Liver (tissue), 3 donors: ENCODE measurements around the gene RALGPS1.

Experiments
- CTCF ChIP-seq: fragments of 150-350 bp; IDR thresholded peaks from 2 replicates; pipeline ENCODE4 v1.5.1; 2017; ENCODE audit warnings: improper control_type of control experiment, low read depth, low read length; ENCODE audit not compliant: missing input control
- FOXA1 ChIP-seq: IDR thresholded peaks from 2 replicates; pipeline ENCODE4 v1.6.1; 2016; ENCODE audit warnings: antibody characterized with exemption
- GABPA ChIP-seq, 2 donors: IDR thresholded peaks in 1 of 2; conservative IDR thresholded peaks in 1 of 2; 2 replicates each; pipeline ENCODE4 v1.6.1; 2016; ENCODE audit warnings: antibody characterized with exemption in 2 of 2, mild to moderate bottlenecking in 1 of 2, moderate library complexity in 1 of 2
- HNF4G ChIP-seq: IDR thresholded peaks from 2 replicates; pipeline ENCODE4 v1.6.1; 2016; ENCODE audit warnings: antibody characterized with exemption
- JUND ChIP-seq, 2 donors: IDR thresholded peaks; 2 replicates each; pipeline ENCODE4 v1.6.1; 2016; ENCODE audit warnings: antibody characterized with exemption in 2 of 2
- MAX ChIP-seq: IDR thresholded peaks from 2 replicates; pipeline ENCODE4 v1.6.1; 2016; ENCODE audit warnings: antibody characterized with exemption
- RXRA ChIP-seq, 2 donors: IDR thresholded peaks; 2 replicates each; pipeline ENCODE4 v1.6.1; 2017 to 2018; ENCODE audit warnings: antibody characterized with exemption in 2 of 2, mild to moderate bottlenecking in 1 of 2
- YY1 ChIP-seq: IDR thresholded peaks from 2 replicates; pipeline ENCODE4 v1.6.1; 2016; ENCODE audit warnings: antibody characterized with exemption, mild to moderate bottlenecking
- donor health status: healthy.
- donor health status: healthy.

- TF ChIP-seq CTCF = no peak
- TF ChIP-seq MAX = no peak
- no peak for TF ChIP-seq JUND (IDR thresholded peaks at IDR 0.05)
- no peak for TF ChIP-seq FOXA1
- no peak for TF ChIP-seq GABPA (IDR thresholded peaks at IDR 0.05 in 1 of 2, conservative IDR thresholded peaks at IDR 0.05 in 1 of 2)
- TF ChIP-seq YY1 = no peak
- TF ChIP-seq HNF4G = no peak
- TF ChIP-seq RXRA (IDR thresholded peaks at IDR 0.05) = no peak
Measured at GRCh38 chr9:126973651-126974529, 59.3 kb downstream of the RALGPS1 start.
